Type B pancreatic cell (in vitro differentiated cells): ENCODE measurements around the gene FBXW4. TPM values are rescaled to one million over a fixed set of nuclear protein-coding genes. Genes with fewer than 3 reads are reported as not detected.

Source experiments
- DNase-seq: peaks from one replicate; pipeline ENCODE4 v3.0.0; 2021; ENCODE audit warnings: mixed read lengths; ENCODE audit not compliant: unreplicated experiment; ENCODE audit errors: extremely low spot score
- H3K27ac Mint-ChIP-seq: 2 replicates; pipeline ENCODE4 v1.8.0; 2021; ENCODE audit warnings: mild to moderate bottlenecking, mixed read lengths
- H3K27me3 Mint-ChIP-seq: 2 replicates; pipeline ENCODE4 v1.8.0; 2021; ENCODE audit warnings: mixed read lengths
- H3K36me3 Mint-ChIP-seq: 2 replicates; pipeline ENCODE4 v1.8.0; 2021; ENCODE audit warnings: mixed read lengths
- H3K4me1 Mint-ChIP-seq: one replicate; pipeline ENCODE4 v1.8.0; 2021; ENCODE audit warnings: mixed read lengths; ENCODE audit not compliant: unreplicated experiment
- H3K4me3 Mint-ChIP-seq: 2 replicates; pipeline ENCODE4 v1.8.0; 2021; ENCODE audit warnings: mild to moderate bottlenecking, mixed read lengths
- H3K9me3 Mint-ChIP-seq: 2 replicates; pipeline ENCODE4 v1.8.0; 2021; ENCODE audit warnings: mixed read lengths
- microRNA-seq: library from miRNA; unstranded; fragments of <30 nt; microRNA quantifications from one replicate; pipeline ENCODE4, GENCODE V29; 2020
- total RNA-seq: library from RNA; stranded (reverse); gene quantifications from 2 replicates; pipeline ENCODE4 v1.2.1, GENCODE V29; 2021; ENCODE audit warnings: low replicate concordance
- TF ChIP-seq, protein P1 (sequence below): fragments of 200-600 bp; sonication (generic); conservative IDR thresholded peaks from 2 replicates; pipeline ENCODE4 v1.5.0; 2021; ENCODE audit warnings: antibody characterized with exemption, mild to moderate bottlenecking

The FBXW4 gene
- total RNA-seq, 1 donor from 2014 or later: 43.7 TPM

DNA sequence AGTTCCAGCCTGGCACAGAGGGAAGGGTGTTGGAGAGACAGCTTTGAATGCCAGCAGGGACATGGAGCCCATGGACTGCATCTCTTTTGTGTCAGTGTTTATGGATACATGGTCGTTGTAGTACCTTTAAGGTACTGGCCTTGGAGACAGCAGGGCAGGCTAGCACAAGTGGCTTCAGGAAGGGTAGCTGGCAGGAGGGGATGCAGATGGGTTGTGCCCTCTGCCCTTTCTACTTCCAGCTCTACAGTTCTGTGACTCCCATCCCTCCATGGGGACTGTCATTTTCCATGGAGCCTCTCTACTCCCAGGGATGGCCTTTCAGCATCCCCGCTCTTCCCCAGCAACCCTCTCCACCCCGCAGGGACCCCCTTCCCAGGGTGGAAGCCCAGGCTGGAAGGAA, 132.0 kb downstream of the FBXW4 start:
- Mint-ChIP-seq H3K36me3 (no peaks in the 10 kb centered on the region), H3K4me3 (no peak overlapping the region), H3K4me1 (peaks cover 32% of the 10 kb centered on the region), H3K27me3 (peaks cover 53% of the 10 kb centered on the region), H3K27ac (no peak overlapping the region), H3K9me3 (no peaks in the 10 kb centered on the region)
- TF ChIP-seq, protein P1, sequence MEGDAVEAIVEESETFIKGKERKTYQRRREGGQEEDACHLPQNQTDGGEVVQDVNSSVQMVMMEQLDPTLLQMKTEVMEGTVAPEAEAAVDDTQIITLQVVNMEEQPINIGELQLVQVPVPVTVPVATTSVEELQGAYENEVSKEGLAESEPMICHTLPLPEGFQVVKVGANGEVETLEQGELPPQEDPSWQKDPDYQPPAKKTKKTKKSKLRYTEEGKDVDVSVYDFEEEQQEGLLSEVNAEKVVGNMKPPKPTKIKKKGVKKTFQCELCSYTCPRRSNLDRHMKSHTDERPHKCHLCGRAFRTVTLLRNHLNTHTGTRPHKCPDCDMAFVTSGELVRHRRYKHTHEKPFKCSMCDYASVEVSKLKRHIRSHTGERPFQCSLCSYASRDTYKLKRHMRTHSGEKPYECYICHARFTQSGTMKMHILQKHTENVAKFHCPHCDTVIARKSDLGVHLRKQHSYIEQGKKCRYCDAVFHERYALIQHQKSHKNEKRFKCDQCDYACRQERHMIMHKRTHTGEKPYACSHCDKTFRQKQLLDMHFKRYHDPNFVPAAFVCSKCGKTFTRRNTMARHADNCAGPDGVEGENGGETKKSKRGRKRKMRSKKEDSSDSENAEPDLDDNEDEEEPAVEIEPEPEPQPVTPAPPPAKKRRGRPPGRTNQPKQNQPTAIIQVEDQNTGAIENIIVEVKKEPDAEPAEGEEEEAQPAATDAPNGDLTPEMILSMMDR: no peak
- DNase-seq: peak; percentile 34

GRCh38 chr10:101562231-101562630, 132.7 kb downstream of the FBXW4 start:
- no peak overlapping the region for H3K27ac Mint-ChIP-seq
- H3K4me1 Mint-ChIP-seq: peaks cover 39% of the 10 kb centered on the region
- no peak overlapping the region for H3K4me3 Mint-ChIP-seq
- H3K36me3 Mint-ChIP-seq: no peaks in the 10 kb centered on the region
- peak; percentile 55 for DNase-seq
- H3K9me3 Mint-ChIP-seq: no peaks in the 10 kb centered on the region
- TF ChIP-seq, protein P1: no peak
- H3K27me3 Mint-ChIP-seq: peaks cover 46% of the 10 kb centered on the region

- H3K27me3 Mint-ChIP-seq: peaks cover 38% of the 10 kb centered on the region
- H3K27ac Mint-ChIP-seq: no peak overlapping the region
- peaks cover 36% of the 10 kb centered on the region for H3K4me1 Mint-ChIP-seq
- no peaks in the 10 kb centered on the region for H3K9me3 Mint-ChIP-seq
- DNase-seq: peak; percentile 64
- peaks cover under 1% of the 10 kb centered on the region for H3K36me3 Mint-ChIP-seq
- TF ChIP-seq, protein P1: no peak
- H3K4me3 Mint-ChIP-seq: no peak overlapping the region
Observed at GRCh38 chr10:101561068-101561915, 133.7 kb downstream of the FBXW4 start.

Small RNA genes within 50 kb of the gene (microRNA-seq; reads per million reads assigned to microRNA genes)
- gene MIR3158-1 (not detected), gene MIR3158-2 (not detected)

Other genes with a start within 250 kb of the FBXW4 start
- gene POLL, start 106.9 kb downstream of the FBXW4 start, total RNA-seq: 39.3 and 39.8 TPM in 2 replicates
- gene DPCD, start 106.8 kb downstream of the FBXW4 start, total RNA-seq: 32.3 and 37.3 TPM in 2 replicates
- gene FGF8, start 80.9 kb upstream of the FBXW4 start, total RNA-seq: 3.8 TPM in 1 of 2 replicates, not detected in the other
- 47.2 and 63.6 TPM in 2 replicates for gene NPM3, start 88.3 kb upstream of the FBXW4 start, total RNA-seq
- gene OGA, start 123.3 kb upstream of the FBXW4 start, total RNA-seq: 99.5 and 99.6 TPM in 2 replicates
- 1.4 and 4.9 TPM in 2 replicates for gene KCNIP2, start 148.6 kb upstream of the FBXW4 start, total RNA-seq